ENCODE measurements around the gene RNF220.

DNA sequence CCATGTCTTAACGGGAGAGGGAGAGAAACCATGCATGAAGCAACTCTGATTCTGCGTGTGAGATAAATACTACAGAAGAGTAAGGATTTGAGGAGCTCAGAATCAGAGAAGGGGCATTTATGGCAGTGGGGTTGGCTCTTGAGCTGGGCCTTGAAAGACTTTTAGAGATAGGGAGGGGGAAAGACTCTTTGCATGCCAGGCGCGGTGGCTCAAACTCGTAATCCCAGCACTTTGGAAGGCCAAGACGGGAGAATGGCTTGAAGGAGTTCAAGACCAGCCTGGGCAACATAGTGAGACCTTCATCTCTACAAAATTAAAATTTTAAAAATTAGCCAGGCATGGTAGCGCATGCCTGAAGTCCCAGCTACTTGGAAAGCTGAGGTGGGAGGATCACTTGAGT lies 270.1 kb downstream of the RNF220 start:
- TF ChIP-seq, protein P1, sequence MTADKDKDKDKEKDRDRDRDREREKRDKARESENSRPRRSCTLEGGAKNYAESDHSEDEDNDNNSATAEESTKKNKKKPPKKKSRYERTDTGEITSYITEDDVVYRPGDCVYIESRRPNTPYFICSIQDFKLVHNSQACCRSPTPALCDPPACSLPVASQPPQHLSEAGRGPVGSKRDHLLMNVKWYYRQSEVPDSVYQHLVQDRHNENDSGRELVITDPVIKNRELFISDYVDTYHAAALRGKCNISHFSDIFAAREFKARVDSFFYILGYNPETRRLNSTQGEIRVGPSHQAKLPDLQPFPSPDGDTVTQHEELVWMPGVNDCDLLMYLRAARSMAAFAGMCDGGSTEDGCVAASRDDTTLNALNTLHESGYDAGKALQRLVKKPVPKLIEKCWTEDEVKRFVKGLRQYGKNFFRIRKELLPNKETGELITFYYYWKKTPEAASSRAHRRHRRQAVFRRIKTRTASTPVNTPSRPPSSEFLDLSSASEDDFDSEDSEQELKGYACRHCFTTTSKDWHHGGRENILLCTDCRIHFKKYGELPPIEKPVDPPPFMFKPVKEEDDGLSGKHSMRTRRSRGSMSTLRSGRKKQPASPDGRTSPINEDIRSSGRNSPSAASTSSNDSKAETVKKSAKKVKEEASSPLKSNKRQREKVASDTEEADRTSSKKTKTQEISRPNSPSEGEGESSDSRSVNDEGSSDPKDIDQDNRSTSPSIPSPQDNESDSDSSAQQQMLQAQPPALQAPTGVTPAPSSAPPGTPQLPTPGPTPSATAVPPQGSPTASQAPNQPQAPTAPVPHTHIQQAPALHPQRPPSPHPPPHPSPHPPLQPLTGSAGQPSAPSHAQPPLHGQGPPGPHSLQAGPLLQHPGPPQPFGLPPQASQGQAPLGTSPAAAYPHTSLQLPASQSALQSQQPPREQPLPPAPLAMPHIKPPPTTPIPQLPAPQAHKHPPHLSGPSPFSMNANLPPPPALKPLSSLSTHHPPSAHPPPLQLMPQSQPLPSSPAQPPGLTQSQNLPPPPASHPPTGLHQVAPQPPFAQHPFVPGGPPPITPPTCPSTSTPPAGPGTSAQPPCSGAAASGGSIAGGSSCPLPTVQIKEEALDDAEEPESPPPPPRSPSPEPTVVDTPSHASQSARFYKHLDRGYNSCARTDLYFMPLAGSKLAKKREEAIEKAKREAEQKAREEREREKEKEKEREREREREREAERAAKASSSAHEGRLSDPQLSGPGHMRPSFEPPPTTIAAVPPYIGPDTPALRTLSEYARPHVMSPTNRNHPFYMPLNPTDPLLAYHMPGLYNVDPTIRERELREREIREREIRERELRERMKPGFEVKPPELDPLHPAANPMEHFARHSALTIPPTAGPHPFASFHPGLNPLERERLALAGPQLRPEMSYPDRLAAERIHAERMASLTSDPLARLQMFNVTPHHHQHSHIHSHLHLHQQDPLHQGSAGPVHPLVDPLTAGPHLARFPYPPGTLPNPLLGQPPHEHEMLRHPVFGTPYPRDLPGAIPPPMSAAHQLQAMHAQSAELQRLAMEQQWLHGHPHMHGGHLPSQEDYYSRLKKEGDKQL (CRISPR knock-in tag; IDR thresholded peaks at IDR 0.05; ENCODE audit: low read depth) = no peak
- TF ChIP-seq BRD4 (CRISPR knock-in tag; IDR thresholded peaks at IDR 0.05) = no peak
- TF ChIP-seq NPAS2 (CRISPR knock-in tag; IDR thresholded peaks at IDR 0.05; ENCODE audit: borderline replicate concordance) = no peak
- no peak for TF ChIP-seq ESRRA (CRISPR knock-in tag; IDR thresholded peaks at IDR 0.05; ENCODE audit: low read depth)
- no peak for TF ChIP-seq MAFK (conservative IDR thresholded peaks at IDR 0.05 in 1 of 2, IDR thresholded peaks at IDR 0.05 in 1 of 2; ENCODE audit: low read length in 2 of 2)
- TF ChIP-seq ZFP36L1 (CRISPR knock-in tag; IDR thresholded peaks at IDR 0.05) = no peak
- no peak for TF ChIP-seq PHF21A (CRISPR knock-in tag; IDR thresholded peaks at IDR 0.05)
- TF ChIP-seq SMARCE1 (IDR thresholded peaks at IDR 0.05; ENCODE audit: borderline replicate concordance) = no peak
- no peak for TF ChIP-seq POLR2G (IDR thresholded peaks at IDR 0.05; ENCODE audit: low read depth, low read length)
- no peak for TF ChIP-seq LCORL (IDR thresholded peaks at IDR 0.05)
- TF ChIP-seq LCORL (CRISPR knock-in tag; IDR thresholded peaks at IDR 0.05) = no peak
